CD4-positive, alpha-beta T cell treated with Interferon gamma for 1 hour (primary cell): ENCODE results near the gene LCE1A.

Experiments
- DNase-seq: peaks from one replicate; pipeline ENCODE4 v3.0.0-alpha.2; 2020

Gene LCE1A

GRCh38 chr1:152870831-152871730 lies 43.8 kb downstream of the LCE1A start:
- DNase-seq = no peak

DNA sequence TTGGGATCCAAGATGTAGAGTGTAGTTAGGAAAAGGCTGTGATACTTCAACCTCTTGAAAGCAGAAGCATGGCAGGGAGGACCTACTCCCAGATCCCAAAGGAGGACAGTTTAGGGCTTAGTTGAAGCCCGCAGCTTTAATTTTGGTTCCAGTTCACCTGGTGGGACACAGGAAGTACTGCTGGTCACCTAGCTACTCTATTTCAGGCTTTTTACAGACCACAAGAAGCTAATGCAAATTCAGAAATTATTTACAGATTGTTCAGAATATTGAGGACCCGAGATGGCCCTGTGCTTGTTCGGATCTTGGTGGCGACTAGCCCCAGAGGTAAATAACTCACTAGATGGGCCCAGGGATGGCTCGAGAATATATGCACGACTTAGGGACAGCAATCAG lies 44.5 kb downstream of the LCE1A start:
- no peak for DNase-seq

DNA sequence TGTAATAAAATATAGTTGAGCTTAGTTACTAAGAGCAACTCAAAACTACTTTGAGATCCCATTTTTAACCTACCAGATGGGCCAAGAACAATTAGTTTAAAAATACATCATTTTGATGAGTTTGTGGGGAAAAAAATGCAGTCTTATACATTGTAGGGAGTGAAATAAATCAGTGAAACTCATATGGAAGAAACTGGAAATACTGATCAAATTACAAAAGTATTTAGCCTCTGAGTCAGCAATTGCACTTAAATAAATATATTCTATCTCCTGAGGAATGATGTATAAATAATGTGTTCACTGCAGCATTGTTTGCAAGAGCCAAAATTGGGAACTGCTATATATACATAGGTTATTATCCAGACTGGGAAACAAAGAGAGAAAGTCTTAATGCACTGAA lies 46.2 kb downstream of the LCE1A start:
- no peak for DNase-seq

DNA sequence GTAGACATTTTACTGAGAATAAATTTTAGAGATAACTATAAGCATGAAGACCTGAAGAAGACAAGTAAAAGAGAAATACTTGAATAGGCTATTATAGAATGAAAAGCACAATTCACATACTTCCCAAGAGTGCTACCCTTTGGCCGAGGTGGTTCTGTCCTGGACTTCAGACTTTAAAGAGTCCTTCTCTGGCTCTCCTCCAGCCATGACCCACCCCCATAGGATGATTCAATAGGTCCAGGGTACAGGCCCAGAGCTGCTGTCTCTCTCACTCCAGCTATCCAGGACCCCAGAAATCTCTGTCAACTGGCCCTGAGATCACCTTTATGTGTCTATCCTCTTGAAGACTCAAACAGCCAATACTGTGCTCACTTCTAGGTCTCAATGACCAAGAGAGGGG lies 49.6 kb downstream of the LCE1A start:
- DNase-seq = no peak
